DMS79 treated with DMSO at 0.1 percent for 48 hours (cell line): ENCODE data around the gene UGT2B7.
"Not testable (repeated sequence)": the region's sequence is repeated elsewhere in the genome, so short reads cannot be mapped to it uniquely, and the experiment has no call there.

Source experiments
- DNase-seq: peaks from one replicate; lab custom pipeline; 2025; lab: John Stamatoyannopoulos, UW

Gene UGT2B7

GRCh38 chr4:69096111-69096656 is at the start of gene UGT2B7:
Gene UGT2B7 (plus strand): TSS chr4:69096474. CDS start chr4:69096521, 47 bp downstream.
- DNase-seq = no peak

DNA sequence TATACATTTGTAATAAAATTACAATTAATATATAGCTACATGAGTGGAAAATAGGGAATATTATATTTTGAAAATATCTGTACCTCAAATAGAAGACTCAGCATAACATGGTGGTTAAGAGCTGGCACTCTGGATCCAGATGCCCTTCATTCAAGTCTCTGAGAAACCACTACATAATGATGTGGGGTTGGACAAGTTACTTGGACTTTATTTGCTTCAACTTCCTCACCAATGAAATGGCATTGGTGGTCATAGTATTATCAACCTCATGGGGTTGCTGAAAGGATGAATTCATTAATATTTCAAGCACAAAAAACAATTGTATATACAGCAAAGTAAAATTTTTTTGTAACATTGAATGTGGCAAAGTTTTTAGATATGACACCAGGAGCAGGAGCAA is 46.4 kb upstream of the UGT2B7 start:
- no peak for DNase-seq

DNA sequence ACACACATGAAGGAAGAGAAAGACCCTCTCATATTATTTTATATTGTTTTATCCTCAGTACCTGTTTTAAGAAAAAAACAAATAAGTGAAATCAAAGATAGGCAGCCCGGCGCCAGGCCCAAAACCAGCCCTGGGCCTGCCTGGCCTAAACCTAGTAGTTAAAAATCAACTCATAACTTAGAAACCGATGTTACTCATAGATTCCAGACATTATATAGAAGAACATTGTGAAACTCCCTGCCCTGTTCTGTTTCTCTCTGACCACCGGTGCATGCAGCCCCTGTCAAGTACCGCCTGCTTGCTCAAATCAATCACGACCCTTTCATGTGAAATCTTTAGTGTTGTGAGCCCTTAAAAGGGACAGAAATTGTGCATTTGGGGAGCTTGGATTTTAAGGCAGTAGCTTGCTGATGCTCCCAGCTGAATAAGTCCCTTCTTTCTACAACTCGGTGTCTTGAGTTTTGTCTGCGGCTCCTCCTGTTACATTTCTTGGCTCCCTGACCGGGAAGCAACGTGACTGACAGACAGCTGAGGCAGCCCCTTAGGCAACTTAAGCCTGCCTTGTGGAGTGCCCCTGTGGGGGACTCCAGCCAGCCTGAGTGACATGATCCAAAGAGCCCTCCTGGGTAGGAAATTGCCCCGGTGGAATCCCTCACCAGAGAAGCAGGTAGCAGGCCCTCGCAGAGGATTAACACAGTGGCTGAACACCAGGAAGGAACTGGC is 45.3 kb upstream of the UGT2B7 start:
- not testable (repeated sequence) for DNase-seq

GRCh38 chr4:69051576-69051943 is 44.7 kb upstream of the UGT2B7 start:
- DNase-seq = no peak

GRCh38 chr4:69053309-69053885 is 42.9 kb upstream of the UGT2B7 start:
- DNase-seq = not testable (repeated sequence)

DNA sequence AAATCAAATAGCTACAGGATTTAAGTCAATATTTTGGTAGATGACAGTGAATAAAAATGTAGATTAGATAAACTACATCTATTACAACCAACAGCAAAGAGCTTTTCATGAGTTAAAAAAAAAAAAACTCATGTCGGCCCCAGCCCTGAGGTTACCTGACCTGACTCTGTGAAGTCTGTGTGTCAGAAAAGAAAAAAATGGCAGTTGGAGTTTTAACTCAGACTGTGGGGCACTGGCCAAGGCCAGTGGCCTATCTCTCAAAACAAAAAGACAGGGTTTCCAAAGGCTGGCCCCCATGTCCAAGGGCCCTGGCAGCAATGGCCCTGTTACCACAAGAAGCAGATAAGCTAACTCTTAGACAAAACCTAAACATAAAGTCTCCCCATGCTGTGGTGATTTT is 42.2 kb upstream of the UGT2B7 start:
- not testable (repeated sequence) for DNase-seq

DNA sequence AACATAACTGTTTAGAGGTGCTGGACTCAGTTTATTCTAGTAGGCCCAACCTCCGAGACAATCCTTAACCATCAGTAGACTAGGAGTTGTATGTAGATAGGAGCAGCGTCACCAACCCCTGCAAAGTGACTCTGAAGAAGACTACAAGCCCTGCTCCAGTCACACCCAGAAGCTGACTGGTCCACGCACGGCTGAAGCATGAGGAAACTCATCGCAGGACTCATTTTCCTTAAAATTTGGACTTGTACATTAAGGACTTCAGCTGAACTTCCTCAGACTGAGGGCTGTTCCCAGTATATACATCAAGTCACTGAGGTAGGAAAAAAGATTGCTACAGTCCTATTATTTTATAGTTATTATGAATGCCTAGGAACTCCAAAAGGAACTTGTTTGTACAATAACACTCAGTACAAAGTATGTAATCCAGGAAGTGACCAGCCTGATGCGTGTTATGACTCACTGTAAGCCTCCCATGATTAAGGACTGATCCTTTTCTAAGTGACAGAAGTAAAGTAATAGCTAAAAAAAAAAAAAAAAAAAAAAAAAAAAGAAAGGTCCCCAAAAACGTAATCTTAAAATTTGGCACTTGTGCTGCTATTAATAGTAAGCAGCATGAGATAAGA is 41.6 kb upstream of the UGT2B7 start:
- DNase-seq = no peak

DNA sequence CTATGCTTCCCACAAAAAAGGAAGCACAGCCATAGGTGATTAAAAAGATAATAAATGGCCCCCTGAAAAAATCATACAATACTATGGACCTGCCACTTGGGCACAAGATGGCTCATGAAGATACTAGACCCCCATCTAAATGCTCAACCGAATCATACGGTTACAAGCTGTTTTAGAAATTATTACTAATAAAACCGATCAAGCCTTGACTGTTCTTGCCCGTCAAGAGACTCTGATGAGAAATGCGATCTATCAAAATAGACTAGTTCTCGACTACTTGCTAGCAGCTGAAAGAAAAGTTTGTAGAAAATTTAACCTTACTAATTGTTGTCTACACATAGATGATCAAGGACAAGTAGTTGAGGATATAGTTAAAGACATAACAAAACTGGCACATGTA is 40.1 kb upstream of the UGT2B7 start:
- no peak for DNase-seq

DNA sequence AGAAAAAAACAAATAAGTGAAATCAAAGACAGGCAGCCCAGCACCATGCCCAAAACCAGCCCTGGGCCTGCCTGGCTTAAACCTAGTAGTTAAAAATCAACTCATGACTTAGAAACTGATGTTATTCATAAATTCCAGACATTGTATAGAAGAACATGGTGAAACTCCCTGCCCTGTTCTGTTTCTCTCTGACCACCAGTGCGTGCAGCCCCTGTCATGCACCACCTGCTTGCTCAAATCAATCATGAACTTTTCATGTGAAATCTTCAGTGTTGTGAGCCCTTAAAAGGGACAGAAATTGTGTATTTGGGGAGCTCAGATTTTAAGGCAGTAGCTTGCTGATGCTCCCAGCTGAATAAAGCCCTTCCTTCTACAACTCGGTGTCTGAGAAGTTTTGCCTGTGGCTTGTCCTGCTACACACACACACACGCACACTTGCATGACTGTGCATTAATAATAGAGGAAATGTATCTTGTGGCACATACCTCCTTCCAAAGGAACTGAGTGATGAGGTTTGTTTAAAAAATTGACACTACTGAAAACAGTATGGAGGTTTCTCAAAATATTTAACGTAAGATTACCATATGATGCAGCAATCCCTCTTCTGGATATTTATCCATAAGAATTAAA is 39.2 kb upstream of the UGT2B7 start:
- no peak for DNase-seq

DNA sequence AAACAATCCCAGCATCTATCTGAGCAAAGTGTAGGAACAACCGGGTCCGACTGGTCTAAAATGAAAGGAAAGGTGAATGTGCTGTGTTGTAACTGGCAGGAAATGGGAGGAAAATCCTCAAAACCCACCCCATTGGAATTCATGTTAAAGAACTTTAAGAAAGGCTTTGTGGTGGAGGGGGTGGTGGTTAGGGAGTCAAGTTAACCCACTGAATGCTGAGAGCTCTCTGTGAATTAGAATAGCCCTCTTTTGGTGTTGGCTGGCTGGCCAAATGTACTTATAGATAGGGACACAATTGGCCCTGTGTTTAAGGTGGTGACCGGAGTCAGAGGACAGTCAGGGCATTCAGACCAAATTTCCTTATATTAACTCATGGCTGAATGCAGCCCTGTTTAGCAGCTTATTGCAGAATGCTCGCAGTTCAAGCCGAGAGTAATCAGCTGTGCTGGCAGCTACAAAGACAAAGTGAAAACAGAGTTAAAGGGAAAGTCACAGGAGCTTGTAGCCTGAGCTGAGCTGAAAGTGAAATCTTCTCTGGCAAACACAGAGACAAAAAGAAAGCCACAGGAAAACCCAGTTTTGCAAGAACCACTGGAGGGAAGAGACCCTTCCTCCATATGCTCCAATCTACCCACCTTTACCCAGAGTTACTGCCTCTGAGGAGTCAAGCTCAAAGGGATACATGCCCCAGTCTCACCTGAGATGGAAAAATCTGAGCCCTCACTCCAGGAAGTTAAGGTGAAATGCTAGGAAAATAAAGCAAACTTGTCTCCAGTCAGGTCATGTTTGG is 38.5 kb upstream of the UGT2B7 start:
- no peak for DNase-seq

- DNase-seq = no peak
Measured at GRCh38 chr4:69058410-69059059, 37.7 kb upstream of the UGT2B7 start.

DNA sequence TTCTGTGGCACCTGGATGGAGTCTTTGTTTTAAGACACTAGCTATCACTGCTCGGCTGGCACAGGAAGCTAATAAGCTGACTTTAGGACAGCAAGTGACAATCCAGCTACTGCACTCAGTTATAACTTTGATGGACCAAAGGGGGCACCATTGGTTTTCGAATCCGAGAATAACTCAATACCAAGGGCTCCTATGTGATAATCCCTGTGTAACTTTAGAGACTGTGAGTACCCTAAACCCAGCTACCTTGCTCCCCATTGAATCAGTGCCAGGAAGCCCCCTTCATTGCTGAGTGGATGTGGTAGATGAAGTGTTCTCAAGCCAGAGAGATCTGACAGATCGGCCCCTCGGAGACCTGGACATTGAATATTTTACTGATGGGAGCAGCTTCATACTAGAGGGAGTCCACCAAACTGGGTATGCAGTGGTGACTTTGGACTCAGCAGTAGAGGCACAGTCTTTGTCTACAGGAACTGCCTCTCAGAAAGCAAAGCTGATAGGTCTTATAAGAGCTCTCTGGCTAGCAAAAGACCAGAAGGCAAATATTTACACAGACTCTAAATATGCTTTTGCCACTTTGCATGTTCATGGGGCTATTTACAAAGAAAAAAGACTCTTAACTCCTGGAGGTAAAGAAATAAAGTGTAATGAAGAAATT is 35.5 kb upstream of the UGT2B7 start:
- no peak for DNase-seq

GRCh38 chr4:69064391-69064790 is 31.9 kb upstream of the UGT2B7 start:
- no peak for DNase-seq

- DNase-seq = no peak
Measured at GRCh38 chr4:69066945-69067344, 29.3 kb upstream of the UGT2B7 start.

DNA sequence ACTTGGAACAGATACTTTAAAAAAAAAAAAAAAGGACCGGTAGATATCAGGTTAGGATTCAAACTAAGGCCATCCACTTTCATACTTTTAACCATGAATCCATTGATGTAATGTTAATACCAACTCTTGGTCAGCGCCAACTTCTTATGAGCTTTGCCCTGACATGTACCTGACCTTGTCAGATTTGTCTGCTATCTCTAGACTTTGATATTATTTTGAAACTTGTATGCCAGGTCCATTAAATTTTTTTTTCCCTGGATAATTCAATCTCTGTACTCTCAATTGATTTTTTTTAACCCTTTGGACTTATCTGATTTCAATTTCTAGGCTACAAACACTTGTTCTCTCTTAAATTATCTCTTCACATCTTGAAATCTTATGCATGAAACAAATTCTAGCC is 27.2 kb upstream of the UGT2B7 start:
- no peak for DNase-seq

- DNase-seq = no peak
Measured at GRCh38 chr4:69070590-69070989, 25.7 kb upstream of the UGT2B7 start.

DNA sequence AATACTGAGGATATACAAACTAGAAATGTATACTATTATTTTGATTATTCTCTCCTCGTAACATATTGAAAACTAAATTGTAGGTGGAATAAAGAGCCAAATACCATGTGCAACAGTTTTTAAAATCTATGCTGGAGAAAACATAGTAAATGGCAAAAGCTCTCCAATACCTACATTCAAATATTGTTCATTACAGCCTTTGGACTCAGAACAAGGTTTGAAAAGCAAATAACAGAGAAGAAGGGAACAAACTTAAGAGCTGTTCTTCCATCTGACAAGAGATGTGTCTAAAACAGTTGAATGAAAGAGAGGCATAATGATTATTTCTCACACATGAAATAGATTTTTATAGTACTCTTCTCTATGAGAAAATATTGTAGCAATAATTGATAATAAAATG is 25.0 kb upstream of the UGT2B7 start:
- no peak for DNase-seq

DNA sequence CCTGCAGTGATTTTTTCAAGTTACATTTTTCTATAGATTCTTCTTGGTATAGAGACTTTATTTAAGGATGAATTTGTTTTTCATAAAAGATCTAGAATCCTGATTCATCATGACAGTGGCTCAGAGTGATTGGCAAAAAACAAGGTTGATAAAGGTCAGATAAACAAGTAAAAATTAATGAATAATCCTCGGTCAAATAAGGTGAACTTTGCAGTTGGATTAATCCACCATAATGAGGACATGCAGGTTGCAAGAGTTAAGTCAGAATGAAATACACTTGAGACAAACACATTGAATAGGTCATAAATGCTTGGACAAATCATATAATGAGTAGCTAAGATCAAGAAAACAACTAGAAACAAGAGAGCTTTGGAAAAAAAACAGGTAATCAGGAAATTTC is 22.9 kb upstream of the UGT2B7 start:
- DNase-seq = no peak

DNA sequence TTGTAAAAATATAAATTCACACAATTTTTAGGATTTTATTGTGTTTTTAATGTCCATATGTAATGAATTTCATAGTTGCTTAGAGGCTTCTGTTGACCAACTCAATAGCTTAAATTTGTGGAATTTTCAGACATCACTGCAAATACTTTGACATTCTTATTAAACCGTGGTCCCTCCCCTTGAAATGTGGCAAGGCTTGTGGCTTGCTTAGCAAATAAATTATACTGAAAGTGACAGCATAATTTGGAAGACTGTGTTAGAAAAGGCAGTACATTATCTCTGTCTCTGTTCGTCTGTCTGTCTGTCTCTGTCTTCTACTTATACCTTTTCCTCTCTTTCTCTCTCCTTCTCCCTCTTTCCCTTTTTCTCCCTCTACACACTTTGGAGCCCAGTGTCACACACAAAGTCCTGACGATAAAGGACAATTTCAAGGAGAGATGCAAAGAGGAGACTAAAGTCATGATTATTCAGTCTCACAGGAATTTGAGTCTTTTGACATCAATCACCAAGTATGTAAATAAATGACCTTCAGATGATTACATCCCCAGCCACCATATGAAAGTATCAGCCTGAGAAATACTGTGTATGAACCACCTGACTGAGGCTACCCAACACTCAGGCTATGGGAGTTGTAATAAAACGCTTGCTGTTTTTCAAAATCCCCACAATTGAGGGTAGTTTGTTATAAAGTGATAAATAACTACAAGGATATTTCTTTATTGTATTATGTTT is 21.0 kb upstream of the UGT2B7 start:
- DNase-seq = no peak

DNA sequence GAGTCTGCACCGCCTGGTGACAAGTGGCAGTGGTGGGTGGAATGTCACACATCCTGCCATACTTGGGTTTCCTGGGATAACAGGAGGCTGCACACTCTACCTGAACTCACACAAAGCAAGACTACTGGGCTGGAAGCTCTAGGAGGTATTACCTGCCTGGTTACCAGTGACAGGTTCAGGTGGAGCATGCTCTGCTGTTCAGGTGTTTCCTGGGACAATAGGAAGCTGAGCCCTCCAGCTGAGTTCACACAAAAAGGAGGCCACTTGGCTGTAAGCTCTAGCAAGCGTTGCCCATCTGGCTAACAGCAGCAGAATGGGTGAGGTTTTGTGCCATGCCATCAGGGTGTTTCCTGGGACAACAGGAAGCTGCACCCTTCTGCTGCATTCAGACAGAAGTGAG is 17.4 kb upstream of the UGT2B7 start:
- no peak for DNase-seq
